Activated CD8-positive, alpha-beta memory T cell treated with anti-CD3 and anti-CD28 coated beads, Interleukin-2, amount 50 U/mL, for 4 hours (primary cell): ENCODE measurements around the gene LOXL3.

ENCODE experiments used
- DNase-seq: peaks from one replicate; pipeline ENCODE4 v3.0.0-alpha.2; 2020

LOXL3 gene

GRCh38 chr2:74553892-74554819, at the start of gene LOXL3, which contains the start of gene DOK1:
Gene LOXL3, minus strand, starts transcription at chr2:74553942. Its CDS starts 1,308 bp downstream, at chr2:74552634.
Gene DOK1, plus strand, starts transcription at chr2:74554720. Its CDS starts 35 bp downstream, at chr2:74554755.
- peak; percentile 79 for DNase-seq

GRCh38 chr2:74602586-74603281, 49.0 kb upstream of the LOXL3 start:
- DNase-seq, result no peak

DNA sequence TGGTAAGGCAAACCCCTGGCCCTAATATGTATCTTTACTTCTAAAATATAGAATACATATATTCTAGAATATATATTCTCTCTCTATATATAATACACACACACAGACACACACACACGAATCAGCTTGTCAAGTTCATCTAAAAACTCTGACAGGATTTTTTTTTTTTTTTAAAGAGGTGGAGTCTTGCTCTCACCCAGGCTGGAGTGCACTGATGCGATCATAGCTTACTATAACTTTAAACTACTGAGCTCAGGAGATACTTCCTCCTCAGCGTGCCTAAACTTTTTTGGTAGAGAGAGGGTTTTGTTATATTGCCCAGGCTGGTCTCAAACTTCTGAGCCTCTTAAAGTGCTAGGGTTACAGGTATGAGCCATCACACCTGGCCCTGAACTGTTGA, 45.9 kb upstream of the LOXL3 start:
- DNase-seq, result no peak

- no peak for DNase-seq
These were observed 43.7 kb upstream of the LOXL3 start for GRCh38 chr2:74597410-74597809.

GRCh38 chr2:74596584-74596983, 42.8 kb upstream of the LOXL3 start:
- no peak for DNase-seq

DNA sequence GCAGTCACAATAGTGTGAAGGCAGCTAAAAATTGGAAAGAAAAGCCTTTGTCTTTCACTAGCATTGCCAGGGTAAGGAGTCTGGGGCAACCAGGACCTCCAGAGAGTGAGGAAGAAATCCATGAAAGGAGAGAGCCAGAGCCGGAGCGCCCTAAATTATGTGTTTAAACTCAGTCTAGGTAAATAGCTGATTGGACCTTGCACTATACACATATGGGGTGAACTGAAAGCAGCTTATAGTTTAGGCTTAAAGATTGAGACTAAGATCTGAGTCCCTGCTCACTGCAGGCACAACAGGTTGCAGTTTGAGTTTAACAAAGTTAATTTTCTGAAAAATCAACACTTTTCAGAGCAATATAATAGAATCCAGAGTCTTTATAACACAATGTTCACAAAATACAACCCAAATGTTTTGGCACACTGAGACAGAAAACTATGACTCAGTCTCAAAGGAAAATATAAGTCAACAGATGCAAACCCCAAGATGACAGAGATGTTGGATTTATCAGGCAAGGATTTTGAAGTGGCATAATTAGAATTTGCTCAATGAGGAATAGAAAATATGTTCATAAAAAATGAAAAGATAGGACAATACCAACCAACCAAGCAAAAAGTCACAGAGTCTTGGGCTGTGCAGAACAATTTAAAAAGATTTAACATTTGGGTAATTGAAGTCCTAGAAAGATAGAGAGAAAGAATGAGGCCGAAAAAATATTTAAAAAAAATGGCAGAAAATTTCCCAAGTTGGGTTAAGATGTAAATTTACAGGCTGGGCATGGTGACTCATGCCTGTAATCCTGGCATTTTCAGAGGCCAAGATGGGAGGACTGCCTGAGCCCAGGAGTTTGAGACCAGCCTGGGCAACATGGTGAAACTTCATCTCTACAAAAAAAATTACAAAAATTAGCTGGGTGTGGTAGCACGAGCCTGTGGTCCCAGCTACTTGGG, 40.4 kb upstream of the LOXL3 start:
- DNase-seq, result no peak

- DNase-seq, result no peak
These were observed 34.9 kb upstream of the LOXL3 start for GRCh38 chr2:74588664-74589063.

DNA sequence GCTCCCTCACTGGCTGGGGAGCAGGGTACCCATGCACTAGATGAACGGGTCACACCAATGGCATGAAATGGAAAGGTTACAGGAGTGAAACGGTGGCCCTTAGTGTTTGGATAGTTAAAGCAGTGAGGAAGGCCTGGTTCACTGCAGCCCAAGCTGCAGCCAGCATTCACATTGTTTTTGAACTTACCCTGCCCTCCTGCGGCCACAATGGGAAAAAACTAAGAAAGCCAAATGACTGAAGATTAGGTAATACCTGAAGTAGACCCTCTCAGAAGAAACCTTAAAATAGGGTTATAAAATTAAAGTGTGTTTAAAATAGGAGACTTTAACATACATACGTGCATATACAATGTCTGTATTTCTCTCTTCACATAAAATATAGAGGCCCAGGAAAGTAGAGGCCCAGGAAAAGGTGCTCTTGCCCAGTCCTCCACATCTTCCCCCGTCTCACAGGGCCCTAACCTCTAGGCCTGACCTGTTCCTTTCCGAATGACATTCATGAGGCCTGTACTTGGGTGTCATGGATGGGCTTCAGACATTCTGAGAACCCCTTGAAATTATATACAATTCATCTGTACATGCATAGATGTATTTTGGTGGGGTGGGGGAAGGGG, 34.0 kb upstream of the LOXL3 start:
- DNase-seq, result peak; percentile 53

- DNase-seq, result no peak
These were observed 31.9 kb upstream of the LOXL3 start for GRCh38 chr2:74585406-74586185.

GRCh38 chr2:74584088-74584645, 30.4 kb upstream of the LOXL3 start:
- DNase-seq, result no peak

DNA sequence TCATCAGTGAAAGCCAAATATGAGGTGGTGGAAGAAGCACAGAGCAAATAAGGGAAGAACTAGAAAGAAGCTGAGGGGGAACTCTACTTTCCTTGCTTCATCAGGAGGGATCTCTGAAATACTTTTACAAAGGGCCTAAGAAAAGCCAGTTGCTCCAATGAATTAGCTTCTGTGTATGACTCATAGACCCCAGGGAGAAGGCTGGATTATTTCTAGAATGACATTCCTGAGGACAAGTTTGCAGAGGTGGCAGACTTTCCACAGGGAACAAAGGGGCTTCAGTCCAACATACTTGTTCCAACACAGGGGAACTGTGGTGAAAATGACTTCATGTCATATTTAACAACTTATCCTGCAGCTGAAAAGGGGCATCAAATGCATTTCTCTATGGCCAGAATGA, 29.8 kb upstream of the LOXL3 start:
- no peak for DNase-seq

DNA sequence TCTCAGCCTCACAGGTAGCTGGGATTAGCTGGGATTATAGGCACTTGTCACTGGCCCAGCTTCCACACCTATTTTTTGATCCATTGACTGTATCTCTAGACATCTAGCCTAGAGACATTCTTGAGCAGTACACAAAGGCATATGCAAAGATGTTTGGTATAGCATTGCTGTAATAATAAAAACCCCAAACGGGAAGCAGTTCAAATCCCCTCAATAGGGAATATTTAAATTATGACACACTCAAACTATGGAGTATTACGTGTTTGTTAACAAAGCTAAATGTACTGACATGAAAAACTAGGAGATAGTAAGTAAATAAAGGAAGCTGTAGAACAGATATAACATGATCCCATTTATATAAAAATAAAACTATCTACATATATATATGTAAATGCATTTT, 28.4 kb upstream of the LOXL3 start:
- DNase-seq, result no peak

DNA sequence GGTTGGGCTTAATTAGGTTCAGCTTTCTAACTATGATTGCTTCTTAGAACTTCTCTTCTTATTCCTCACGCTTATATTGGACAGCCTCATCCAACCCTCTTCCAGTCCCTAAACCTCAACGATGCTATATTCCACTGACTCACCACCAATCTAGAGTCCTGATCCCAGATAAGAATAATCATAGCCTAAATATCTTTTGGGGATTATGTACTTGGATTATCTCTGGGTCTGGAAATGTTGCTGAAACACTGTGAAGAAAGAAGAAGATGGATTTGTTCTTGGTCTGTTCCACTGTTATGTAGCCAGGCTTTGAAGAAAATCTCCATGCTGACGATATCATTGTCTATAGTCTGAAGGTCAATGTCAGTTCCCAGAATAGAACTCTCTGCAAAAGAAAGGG, 27.7 kb upstream of the LOXL3 start:
- no peak for DNase-seq

DNA sequence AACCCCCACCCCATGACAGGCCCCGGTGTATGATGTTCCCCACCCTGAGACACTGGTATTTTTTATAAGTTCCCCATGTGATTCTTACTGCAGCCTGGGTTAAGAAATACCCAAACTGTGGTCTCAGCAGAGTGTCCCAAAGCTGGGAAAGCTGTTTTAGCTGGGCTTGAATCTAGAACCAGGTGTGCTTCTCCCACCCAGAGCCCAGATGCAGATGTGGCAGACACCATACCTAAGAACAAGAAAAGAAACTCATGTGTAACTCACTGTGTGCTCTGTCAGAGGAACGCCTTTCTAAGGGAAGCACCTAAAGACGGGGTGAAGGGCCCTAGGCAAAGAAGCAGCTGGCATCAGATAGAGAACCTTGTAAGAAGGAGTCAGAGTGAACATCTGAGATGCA, 24.7 kb upstream of the LOXL3 start:
- no peak for DNase-seq

- DNase-seq, result no peak
These were observed 23.7 kb upstream of the LOXL3 start for GRCh38 chr2:74577448-74577847.

DNA sequence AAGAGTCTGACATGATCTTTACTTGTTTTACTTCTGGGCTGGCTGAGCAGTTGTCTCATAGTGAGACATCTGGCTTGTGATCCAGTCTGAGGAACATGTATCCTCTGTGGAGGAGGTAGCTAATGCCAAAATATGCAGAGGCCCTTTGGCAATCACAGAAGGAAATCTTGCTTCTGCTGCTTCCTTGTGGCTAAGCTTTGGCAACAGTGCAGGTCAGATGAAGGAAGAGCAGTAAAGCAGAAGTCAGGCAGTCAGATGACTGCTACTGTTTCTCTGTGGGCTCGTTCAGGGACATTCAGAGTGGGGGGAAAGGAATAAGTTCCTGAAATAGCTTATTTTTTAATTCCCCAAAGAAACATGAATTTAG, 23.1 kb upstream of the LOXL3 start:
- DNase-seq, result no peak

- DNase-seq, result no peak
These were observed 22.6 kb upstream of the LOXL3 start for GRCh38 chr2:74576211-74576862.

DNA sequence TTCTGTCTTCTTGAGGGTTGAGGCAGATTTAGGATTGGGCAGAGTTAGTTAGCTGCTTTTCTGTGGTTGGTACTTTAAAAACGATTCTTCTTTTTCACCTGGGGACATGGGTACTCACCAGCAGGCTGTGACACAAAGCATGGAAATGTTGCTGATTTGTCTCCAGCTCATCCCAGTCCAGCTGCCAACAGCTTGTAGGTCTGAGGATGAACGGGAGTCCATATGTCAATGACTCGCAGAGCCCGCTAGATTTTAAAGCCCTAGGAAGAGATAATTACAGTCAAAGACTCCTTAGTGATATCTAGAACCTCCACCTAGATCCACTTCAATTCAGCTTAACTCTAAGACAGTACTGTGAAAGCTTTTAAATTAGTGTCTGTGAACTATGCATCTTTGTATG, 21.6 kb upstream of the LOXL3 start:
- DNase-seq, result no peak

- DNase-seq, result no peak
These were observed 20.2 kb upstream of the LOXL3 start for GRCh38 chr2:74573747-74574562.
